ENCODE results near the gene NR2C2.
A peak's percentile ranks its signal among the peaks of the same experiment; 100 is the strongest.

Gene NR2C2

GRCh38 chr3:15032650-15033049 lies 85.3 kb downstream of the NR2C2 start:
- no peak for DNase-seq

GRCh38 chr3:15033103-15033502 lies 85.7 kb downstream of the NR2C2 start:
- DNase-seq = no peak

GRCh38 chr3:15038306-15038705 lies 90.9 kb downstream of the NR2C2 start:
- no peak for DNase-seq

- no peak for DNase-seq
Observed at GRCh38 chr3:15040844-15041243, 93.5 kb downstream of the NR2C2 start.

GRCh38 chr3:15041950-15042349 lies 94.6 kb downstream of the NR2C2 start:
- DNase-seq = no peak

- no peak for DNase-seq
Observed at GRCh38 chr3:15042936-15043335, 95.6 kb downstream of the NR2C2 start.

- DNase-seq = no peak
Observed at GRCh38 chr3:15043408-15044171, 96.2 kb downstream of the NR2C2 start.

GRCh38 chr3:15044326-15044725 lies 96.9 kb downstream of the NR2C2 start:
- no peak for DNase-seq

- no peak for DNase-seq
Observed at GRCh38 chr3:15045667-15046066, 98.3 kb downstream of the NR2C2 start.

GRCh38 chr3:15049584-15049983 lies 102.2 kb downstream of the NR2C2 start:
- no peak for DNase-seq

GRCh38 chr3:15050405-15051092 lies 103.2 kb downstream of the NR2C2 start:
- DNase-seq = no peak

- DNase-seq = no peak
Observed at GRCh38 chr3:15051531-15051930, 104.1 kb downstream of the NR2C2 start.

- no peak for DNase-seq
Observed at GRCh38 chr3:15052335-15053242, 105.2 kb downstream of the NR2C2 start.

GRCh38 chr3:15053541-15053940 lies 106.2 kb downstream of the NR2C2 start:
- no peak for DNase-seq

- DNase-seq = no peak
Observed at GRCh38 chr3:15055019-15055557, 107.7 kb downstream of the NR2C2 start.

- DNase-seq = no peak
Observed at GRCh38 chr3:15056676-15057404, 109.5 kb downstream of the NR2C2 start.

GRCh38 chr3:15060029-15060428 lies 112.6 kb downstream of the NR2C2 start:
- no peak for DNase-seq

GRCh38 chr3:15063238-15063637 lies 115.9 kb downstream of the NR2C2 start:
- DNase-seq = no peak

- DNase-seq = no peak
Observed at GRCh38 chr3:15063656-15064286, 116.4 kb downstream of the NR2C2 start.

- no peak for DNase-seq
Observed at GRCh38 chr3:15064299-15064834, 117.0 kb downstream of the NR2C2 start.

- DNase-seq = peak; percentile 80
Observed at GRCh38 chr3:15064835-15065549, 117.6 kb downstream of the NR2C2 start, which contains the start of gene MRPS25. Gene MRPS25, minus strand, starts transcription at chr3:15065315. Its CDS starts 121 bp downstream, at chr3:15065194.

Data from NCI-H2171 treated with DMSO at 0.1 percent for 48 hours (cell line).